Activated CD4-positive, alpha-beta T cell treated with anti-CD3 and anti-CD28 coated beads, Interleukin-10, Interleukin-2, amounts not matched to agents 100 ng/mL and 50 ng/mL, durations not matched to agents 16 hours and 8 hours (primary cell): ENCODE data around the gene SBK1.
"Not testable (repeated sequence)": the region's sequence is repeated elsewhere in the genome, so short reads cannot be mapped to it uniquely, and the experiment has no call there.

ENCODE experiments used
- DNase-seq: peaks from one replicate; pipeline ENCODE4 v3.0.0-alpha.2; 2020

Gene SBK1

GRCh38 chr16:28291651-28292626 is at the start of gene SBK1:
Gene SBK1, plus strand, starts transcription at chr16:28292525. Its CDS starts 24,867 bp downstream, at chr16:28317392.
- DNase-seq = peak; percentile 84

GRCh38 chr16:28249483-28249882 is 42.8 kb upstream of the SBK1 start:
- not testable (repeated sequence) for DNase-seq

- no peak for DNase-seq
Observed at GRCh38 chr16:28250999-28251398, 41.3 kb upstream of the SBK1 start.

GRCh38 chr16:28254158-28254557 is 38.2 kb upstream of the SBK1 start:
- no peak for DNase-seq

- DNase-seq = no peak
Observed at GRCh38 chr16:28255838-28256237, 36.5 kb upstream of the SBK1 start.

GRCh38 chr16:28257256-28257655 is 35.1 kb upstream of the SBK1 start:
- DNase-seq = no peak

GRCh38 chr16:28258567-28258966 is 33.8 kb upstream of the SBK1 start:
- no peak for DNase-seq

GRCh38 chr16:28259091-28259780 is 33.1 kb upstream of the SBK1 start:
- DNase-seq = no peak

GRCh38 chr16:28259781-28260150 is 32.6 kb upstream of the SBK1 start:
- no peak for DNase-seq

- DNase-seq = no peak
Observed at GRCh38 chr16:28260193-28260592, 32.1 kb upstream of the SBK1 start.

- DNase-seq = no peak
Observed at GRCh38 chr16:28261942-28262341, 30.4 kb upstream of the SBK1 start.

GRCh38 chr16:28263305-28263704 is 29.0 kb upstream of the SBK1 start:
- DNase-seq = no peak

- DNase-seq = no peak
Observed at GRCh38 chr16:28264656-28265055, 27.7 kb upstream of the SBK1 start.

- DNase-seq = no peak
Observed at GRCh38 chr16:28265822-28266221, 26.5 kb upstream of the SBK1 start.

- DNase-seq = no peak
Observed at GRCh38 chr16:28267356-28267755, 25.0 kb upstream of the SBK1 start.

- DNase-seq = no peak
Observed at GRCh38 chr16:28273511-28273910, 18.8 kb upstream of the SBK1 start.

- DNase-seq = no peak
Observed at GRCh38 chr16:28274676-28275075, 17.6 kb upstream of the SBK1 start.

GRCh38 chr16:28276301-28276700 is 16.0 kb upstream of the SBK1 start:
- DNase-seq = no peak

- DNase-seq = peak; percentile 82
Observed at GRCh38 chr16:28277537-28278388, 14.6 kb upstream of the SBK1 start.

- DNase-seq = no peak
Observed at GRCh38 chr16:28279006-28279405, 13.3 kb upstream of the SBK1 start.

- no peak for DNase-seq
Observed at GRCh38 chr16:28280881-28281836, 11.2 kb upstream of the SBK1 start.

- no peak for DNase-seq
Observed at GRCh38 chr16:28282045-28282444, 10.3 kb upstream of the SBK1 start.
